GM12873 (cell line): ENCODE results near the gene DAGLB.

Experiments used
- TF ChIP-seq, protein P1 (sequence below): IDR thresholded peaks from 2 replicates; pipeline ENCODE4 v1.5.1; 2012; ENCODE audit warnings: low read depth, mild to moderate bottlenecking, moderate library complexity, low read length, control low read depth; ENCODE audit not compliant: insufficient read depth; ENCODE audit errors: missing control alignments

DAGLB gene

DNA sequence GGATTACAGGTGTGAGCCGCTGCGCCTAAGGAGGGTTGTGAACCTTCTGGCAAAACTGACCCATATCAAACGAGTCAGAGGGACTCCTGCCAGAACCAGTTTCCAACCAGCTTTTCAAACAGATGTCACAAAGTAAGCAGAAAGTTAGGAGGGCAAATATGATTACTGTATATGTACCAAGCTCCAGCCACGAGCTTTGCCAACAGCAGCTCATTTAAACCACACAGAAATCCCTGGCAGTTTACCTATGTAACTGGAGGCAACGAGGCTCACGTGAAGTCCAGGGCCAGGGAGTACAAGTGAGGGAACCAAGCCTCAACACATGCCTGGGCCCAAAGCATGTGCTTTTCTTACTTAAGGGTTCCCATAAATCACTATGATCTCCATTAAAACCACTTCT, 12.5 kb upstream of the DAGLB start:
- TF ChIP-seq, protein P1, sequence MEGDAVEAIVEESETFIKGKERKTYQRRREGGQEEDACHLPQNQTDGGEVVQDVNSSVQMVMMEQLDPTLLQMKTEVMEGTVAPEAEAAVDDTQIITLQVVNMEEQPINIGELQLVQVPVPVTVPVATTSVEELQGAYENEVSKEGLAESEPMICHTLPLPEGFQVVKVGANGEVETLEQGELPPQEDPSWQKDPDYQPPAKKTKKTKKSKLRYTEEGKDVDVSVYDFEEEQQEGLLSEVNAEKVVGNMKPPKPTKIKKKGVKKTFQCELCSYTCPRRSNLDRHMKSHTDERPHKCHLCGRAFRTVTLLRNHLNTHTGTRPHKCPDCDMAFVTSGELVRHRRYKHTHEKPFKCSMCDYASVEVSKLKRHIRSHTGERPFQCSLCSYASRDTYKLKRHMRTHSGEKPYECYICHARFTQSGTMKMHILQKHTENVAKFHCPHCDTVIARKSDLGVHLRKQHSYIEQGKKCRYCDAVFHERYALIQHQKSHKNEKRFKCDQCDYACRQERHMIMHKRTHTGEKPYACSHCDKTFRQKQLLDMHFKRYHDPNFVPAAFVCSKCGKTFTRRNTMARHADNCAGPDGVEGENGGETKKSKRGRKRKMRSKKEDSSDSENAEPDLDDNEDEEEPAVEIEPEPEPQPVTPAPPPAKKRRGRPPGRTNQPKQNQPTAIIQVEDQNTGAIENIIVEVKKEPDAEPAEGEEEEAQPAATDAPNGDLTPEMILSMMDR, result no peak

DNA sequence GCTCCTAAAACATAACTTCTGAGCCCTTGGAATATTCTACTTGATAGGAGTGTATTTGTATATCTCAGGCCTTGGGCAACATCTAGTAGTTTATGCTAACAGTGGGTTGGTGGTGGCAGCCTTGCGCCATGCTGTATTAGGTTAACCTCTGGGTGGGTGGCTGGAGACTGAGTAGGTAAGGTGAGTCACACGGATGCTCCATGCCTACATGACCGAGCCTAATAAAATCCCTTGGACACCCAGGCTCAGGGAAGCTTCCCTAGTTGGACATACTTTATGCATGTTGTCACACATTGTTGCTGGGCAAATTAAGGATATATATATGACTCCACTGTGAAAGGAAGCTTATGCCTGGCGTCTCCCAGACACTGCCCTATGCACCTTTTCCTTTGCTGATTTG, 6.0 kb upstream of the DAGLB start:
- TF ChIP-seq, protein P1, result no peak

DNA sequence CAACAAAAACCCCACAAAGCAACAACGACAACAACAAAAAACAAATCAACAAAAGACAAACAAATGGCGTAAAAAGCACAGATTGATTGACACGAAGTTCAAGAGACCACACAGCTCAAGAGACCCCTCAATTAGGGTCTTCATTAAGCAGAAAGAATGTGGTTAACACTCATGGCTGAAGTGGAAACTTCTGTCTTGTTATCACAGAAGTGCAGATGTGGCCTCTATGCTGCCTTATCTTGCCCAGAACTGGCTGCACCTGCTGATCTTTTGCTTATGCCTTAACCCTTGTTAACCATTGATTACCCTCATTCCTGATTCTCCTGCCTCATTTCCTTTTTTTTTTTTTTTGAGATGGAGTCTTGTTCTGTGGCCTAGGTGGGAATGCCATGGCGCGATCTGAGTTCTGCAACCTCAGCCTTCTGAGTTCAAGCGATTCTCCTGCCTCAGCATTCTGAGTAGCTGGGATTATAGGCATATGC, 3.5 kb upstream of the DAGLB start:
- TF ChIP-seq, protein P1, result no peak

DNA sequence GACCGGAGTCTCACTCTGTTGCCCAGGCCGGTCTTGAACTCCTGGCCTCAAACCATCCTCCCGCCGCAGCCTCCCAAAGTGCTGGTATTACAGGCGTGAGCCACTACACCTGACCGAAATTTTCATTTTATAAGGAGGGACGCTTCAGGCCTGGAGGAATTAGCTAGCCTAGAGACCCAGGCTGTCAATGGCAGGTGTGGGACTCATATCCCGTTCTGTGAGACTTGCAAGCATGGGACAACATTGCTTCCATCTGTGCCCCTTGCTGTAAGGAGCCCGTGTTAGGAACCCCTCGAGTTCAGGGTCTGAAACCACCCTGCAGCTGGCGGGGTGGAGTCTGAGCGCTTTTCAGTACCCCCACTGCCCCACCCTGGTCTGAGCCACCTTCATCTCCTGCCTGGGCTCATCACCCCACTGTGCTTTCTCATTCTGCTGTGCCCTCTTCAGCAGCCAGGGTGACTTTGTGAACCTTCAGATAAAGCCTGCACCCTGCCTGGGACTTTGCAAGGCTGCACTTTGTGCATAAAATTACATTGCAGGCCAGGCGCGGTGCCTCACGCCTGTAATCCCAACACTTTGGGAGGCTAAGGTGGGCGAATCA, 1.3 kb upstream of the DAGLB start:
- TF ChIP-seq, protein P1, result no peak

DNA sequence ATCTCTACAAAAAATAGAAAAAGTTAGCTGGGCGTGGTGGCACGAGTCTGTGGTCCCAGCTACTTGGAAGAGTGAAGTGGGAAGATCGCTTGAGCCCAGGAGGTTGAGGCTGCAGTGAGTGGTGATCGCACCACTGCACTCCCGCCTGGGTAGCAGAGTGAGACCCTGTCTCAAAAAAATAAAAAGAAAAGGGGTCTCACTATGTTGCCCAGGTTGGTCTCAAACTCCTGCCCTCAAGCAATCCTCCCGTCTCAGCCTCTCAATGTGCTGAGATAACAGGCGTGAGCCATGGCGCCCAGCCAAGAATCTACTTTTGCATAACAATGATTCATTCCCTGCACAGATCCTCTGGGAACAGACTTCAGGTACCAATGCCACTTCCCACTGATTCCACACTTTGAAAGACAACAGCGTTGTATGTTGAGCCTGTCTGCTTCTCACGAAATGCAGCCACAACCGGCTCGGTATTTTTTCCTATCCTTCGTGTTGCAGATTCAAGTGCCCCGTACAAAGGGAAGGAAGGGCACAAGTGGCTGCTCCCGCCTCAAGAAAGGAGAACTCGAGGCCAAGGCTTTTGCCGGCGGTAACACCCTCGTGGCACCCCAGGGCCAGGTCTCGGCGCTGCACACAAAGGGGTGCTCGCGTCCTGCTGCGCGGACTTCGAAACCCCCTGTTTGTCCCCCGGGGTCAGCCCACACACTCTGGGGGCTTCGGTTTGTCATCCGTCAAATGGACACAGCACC, 745 bp downstream of the DAGLB start:
- TF ChIP-seq, protein P1, result no peak

DNA sequence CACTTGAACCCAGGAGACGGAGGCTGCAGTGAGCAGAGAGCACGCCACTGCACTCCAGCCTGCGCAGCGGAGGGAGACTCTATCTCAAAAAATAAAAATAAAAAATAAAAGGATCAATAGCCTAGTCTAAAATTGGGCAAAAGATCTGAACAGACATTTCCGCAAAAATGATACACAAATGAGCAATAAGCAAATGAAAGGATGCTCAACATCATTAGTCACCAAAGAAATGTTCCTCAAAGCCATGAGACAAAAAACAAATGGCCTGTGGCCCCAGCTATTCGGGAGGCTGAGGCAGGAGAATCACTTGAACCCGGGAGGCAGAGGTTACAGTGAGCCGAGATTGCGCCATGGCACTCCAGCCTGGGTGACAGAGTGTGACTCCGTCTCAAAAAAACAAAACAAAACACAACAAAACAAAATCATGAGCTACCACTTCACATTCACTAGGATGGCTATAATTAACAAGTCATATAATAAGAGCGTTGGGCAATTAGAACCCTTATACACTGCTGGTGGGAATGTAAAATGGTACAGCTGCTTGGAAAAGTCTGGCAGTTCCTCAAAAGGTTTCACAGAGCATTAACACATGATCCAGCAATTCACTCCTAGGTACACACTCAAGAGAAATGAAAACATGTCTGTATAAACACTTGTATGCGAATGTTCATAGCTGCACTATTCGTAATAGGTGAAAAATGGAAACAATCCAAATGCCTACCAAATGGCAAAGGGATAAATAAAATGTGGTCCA, 3.1 kb downstream of the DAGLB start:
- TF ChIP-seq, protein P1, result no peak

DNA sequence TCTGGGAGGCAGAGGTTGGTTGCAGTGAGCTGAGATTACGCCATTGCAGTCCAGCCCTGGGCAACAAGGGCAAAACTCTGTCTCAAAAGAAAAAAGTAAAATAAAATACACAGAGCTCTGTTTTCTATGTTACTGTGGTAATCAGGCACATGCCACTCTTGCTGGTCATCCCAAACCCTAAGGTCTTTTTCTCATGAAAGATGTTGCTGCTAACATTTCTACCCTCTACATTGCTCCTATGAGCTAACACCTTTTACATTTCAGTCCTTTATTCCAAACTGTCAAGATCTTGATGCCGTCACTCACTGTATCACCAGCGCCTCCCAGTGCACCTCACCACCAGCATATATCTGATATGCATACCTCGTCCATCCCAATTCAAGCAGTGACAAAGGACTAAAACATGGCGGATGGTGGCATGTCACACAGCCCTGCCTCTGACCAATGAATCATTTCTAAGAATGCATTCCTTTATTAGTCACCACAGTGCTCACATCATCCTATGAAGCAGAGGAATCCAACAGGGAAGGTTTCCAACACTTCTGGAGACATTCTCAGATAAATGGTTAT, 4.3 kb downstream of the DAGLB start:
- TF ChIP-seq, protein P1, result no peak
